Duodenal mucosa (tissue), 2 donors: ENCODE data around the gene IFI27L1.
A peak's percentile ranks its signal among the peaks of the same experiment; 100 is the strongest.

ENCODE experiments used
- H3K27ac ChIP-seq: one replicate; pipeline ENCODE4 v1.7.0; 2013; ENCODE audit warnings: low read depth, low read length
- H3K27me3 ChIP-seq, 2 donors: one replicate each; pipeline ENCODE4 v1.7.0; 2013; ENCODE audit warnings: low read length in 2 of 2, control low read depth in 1 of 2; ENCODE audit not compliant: insufficient read depth in 2 of 2, control insufficient read depth in 1 of 2
- H3K36me3 ChIP-seq, 2 donors: one replicate each; pipeline ENCODE4 v1.7.0; 2013; ENCODE audit warnings: low read length in 2 of 2, control low read depth in 1 of 2; ENCODE audit not compliant: insufficient read depth in 2 of 2, control insufficient read depth in 1 of 2
- H3K4me1 ChIP-seq, 2 donors: one replicate each; pipeline ENCODE4 v1.7.0; 2013; ENCODE audit warnings: low read length in 2 of 2, control low read depth in 1 of 2; ENCODE audit not compliant: insufficient read depth in 2 of 2, control insufficient read depth in 1 of 2
- H3K4me3 ChIP-seq, 2 donors: one replicate each; pipeline ENCODE4 v1.7.0; 2013; ENCODE audit warnings: low read length in 2 of 2, low read depth in 1 of 2
- H3K9ac ChIP-seq, 2 donors: one replicate each; pipeline ENCODE4 v1.7.0; 2013; ENCODE audit warnings: low read length in 2 of 2, low read depth in 1 of 2
- H3K9me3 ChIP-seq, 2 donors: one replicate each; pipeline ENCODE4 v1.7.0; 2013; ENCODE audit warnings: low read length in 2 of 2, control low read depth in 1 of 2; ENCODE audit not compliant: control insufficient read depth in 1 of 2

The IFI27L1 gene

DNA sequence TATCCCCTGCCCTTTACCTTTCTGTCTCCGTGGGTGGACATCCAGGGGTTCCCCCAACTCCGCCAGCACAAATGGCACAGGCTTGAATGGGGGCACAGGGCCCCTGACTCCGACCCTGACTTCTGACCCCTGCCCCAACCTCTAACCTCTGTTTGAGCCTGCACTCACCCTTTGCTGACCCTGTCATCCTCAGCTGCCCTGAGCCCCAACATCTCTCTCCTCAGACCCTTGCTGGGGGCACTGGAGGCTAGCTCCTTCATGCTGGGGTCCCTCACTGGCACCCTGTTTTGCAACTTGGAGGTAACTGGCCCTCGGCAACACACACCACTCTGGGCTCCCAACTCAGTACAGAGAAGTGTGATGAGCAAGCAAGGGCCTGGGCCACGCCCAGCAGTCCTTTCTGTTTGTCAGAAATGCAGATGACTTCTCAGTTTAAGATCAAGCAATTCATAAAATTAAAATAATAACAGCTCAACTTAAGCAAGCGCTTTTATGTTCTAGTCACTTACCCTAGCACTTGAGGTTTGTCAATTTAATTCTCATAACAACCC lies 31.5 kb downstream of the IFI27L1 start:
- Histone ChIP-seq H3K36me3 (no peaks in the 10 kb centered on the region), H3K27ac (no peak overlapping the region), H3K4me3 (peak overlapping the region in 1 of 2 donors; percentile 66)

DNA sequence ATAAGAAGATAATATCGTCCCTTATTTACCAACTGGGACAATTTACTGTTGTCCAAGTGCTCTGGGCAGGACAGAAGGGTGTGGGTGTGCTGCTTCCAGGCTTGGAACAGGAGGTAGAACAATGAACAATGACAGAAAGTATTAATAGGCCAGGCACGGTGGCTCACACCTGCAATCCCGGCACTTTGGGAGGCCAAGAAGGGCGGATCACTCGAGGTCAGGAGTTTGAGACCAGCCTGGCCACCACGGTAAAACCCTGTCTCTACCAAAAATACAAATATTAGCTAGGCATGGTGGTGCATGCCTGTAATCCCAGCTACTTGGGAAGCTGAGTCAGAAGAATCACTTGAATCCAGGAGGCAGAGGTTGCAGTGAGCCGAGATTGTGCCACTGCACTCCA lies 32.0 kb downstream of the IFI27L1 start:
- Histone ChIP-seq H3K4me1 (peaks cover 37% of the 10 kb centered on the region in 2 donors), H3K4me3 (no peak overlapping the region)

More for the DNA sequence above, 31.5 kb downstream of the IFI27L1 start:
- Histone ChIP-seq H3K4me1 (peaks cover 37% of the 10 kb centered on the region in 2 donors), H3K9ac (no peak overlapping the region), H3K27me3 (no peaks in the 10 kb centered on the region), H3K9me3 (no peaks in the 10 kb centered on the region)

DNA sequence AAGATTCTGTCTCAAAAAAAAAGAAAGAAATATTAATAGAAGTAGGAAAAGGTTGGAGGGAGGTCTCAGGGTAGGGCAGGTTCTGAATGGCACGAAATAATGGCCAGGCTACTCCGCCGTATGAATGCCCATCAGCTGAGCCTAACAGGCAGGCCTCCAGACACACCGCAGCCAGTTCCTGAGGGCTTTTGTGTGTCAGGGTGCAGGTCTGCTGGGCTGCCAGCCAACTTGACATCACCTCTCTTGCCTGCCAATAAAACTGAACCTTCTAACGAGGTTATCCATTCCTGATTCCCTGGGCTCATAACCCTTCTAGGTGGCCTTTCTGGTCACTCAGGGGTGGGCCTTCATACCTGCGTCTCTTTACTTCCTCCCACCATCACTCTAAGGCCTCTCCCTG lies 32.4 kb downstream of the IFI27L1 start:
- Histone ChIP-seq H3K27me3 (no peaks in the 10 kb centered on the region), H3K9me3 (no peaks in the 10 kb centered on the region), H3K36me3 (no peaks in the 10 kb centered on the region), H3K4me3 (no peak overlapping the region), H3K9ac (no peak overlapping the region), H3K4me1 (peaks cover 37% of the 10 kb centered on the region in 2 donors), H3K27ac (no peak overlapping the region)

More for the DNA sequence above, 32.0 kb downstream of the IFI27L1 start:
- Histone ChIP-seq H3K9ac (no peak overlapping the region), H3K27ac (no peak overlapping the region), H3K9me3 (no peaks in the 10 kb centered on the region), H3K36me3 (no peaks in the 10 kb centered on the region), H3K27me3 (no peaks in the 10 kb centered on the region)

DNA sequence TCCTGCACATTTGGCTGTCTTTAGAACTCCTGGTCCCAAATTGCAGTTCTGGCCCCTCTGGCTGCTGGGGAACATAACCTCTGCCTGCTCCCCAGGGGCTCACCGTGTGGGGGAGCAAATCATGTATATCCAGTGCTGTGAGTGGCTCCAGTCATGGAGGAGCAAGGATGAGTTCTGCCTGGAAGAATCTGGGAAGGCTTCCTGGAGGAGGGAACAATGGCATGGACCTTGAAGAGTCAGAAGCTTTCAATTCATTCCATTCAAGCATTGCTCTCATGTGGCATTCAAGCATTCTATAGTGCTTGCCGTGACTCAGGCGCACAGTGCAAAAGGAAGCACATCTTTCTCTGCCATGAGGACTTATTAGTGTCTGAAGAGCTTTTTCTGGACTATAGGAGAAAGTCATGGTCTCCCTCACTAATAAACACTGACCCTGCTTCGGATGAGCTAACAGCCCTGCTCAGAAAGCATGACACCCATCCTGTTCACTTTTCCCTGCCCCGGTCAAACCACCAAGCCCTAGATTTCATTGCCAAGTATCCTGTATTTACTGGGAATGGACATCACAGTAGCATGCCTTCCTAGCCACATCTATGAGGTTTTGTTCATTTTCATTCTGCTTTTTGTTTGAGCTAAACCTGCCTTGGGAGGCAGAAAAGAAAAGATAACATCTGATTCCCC lies 32.9 kb downstream of the IFI27L1 start:
- H3K27ac ChIP-seq, result no peak overlapping the region
- H3K9ac ChIP-seq, result no peak overlapping the region
- peaks cover 37% of the 10 kb centered on the region in 2 donors for H3K4me1 ChIP-seq
- no peaks in the 10 kb centered on the region for H3K27me3 ChIP-seq
- no peaks in the 10 kb centered on the region for H3K9me3 ChIP-seq
- H3K36me3 ChIP-seq, result no peaks in the 10 kb centered on the region
- H3K4me3 ChIP-seq, result no peak overlapping the region

DNA sequence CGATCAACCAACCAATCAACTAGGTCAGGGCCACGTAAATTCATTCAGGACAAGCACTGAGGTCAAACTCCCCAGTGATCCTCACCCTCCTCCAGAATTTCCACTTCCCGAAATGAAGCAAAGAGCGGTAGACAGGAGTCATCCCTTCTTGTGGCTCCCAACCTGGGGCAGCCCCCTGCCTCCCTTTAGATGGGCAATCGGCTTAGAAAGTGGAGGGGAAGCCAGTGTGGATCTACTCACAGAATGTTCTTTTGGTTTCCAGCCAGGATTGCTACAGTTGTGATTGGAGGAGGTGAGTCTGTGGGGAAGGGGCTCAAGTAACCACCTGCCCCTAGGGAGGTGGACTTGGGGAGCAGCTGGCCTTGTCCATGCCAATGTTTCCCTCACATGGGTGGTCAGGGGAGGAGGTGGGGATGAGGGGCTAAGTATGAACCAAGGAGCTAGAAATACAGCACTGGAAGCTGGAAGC lies 33.5 kb downstream of the IFI27L1 start:
- Histone ChIP-seq H3K4me3 (no peak overlapping the region), H3K36me3 (no peaks in the 10 kb centered on the region), H3K27ac (no peak overlapping the region), H3K27me3 (no peaks in the 10 kb centered on the region), H3K4me1 (peaks cover 37% of the 10 kb centered on the region in 2 donors), H3K9ac (no peak overlapping the region), H3K9me3 (peaks cover 4% of the 10 kb centered on the region in 2 donors)

DNA sequence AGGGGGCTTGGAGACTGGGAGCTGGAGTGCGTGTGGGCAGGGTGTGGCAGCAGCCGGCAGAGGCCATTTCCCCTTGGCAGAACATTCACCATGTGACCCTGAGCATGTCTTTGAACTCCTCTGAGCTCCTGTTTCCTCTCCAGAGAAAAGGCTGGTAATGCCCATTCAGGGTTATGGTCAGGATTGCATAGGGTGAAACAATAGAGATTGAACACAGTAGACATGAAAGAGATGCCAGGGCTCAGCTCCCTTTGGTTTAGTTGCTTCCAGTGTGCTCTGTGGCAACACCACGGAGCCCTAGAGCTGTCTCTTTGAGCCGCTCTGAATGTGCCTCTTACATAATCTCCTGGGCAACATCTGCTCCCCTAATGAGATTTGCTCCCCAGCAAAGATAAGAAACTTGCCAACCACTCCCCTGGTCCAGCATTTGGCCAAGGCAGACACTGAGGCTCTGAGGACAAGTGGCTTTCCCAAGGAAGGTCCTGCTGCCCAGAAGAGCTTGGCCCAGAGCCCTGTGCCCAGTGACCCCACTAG lies 34.0 kb downstream of the IFI27L1 start:
- no peak overlapping the region for H3K4me3 ChIP-seq
- no peak overlapping the region for H3K27ac ChIP-seq

DNA sequence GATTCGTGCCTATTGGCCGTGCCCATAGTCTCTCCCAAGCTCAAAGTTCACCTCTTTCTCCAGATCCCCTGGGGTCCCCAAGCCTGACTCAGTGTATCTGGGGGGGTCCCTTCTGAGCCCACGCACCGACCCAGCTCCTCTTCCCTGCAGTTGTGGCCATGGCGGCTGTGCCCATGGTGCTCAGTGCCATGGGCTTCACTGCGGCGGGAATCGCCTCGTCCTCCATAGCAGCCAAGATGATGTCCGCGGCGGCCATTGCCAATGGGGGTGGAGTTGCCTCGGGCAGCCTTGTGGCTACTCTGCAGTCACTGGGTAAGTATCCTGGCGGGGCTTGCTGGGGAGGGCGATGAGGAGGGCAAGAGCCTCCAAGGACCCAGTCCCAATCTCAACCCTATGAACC lies 34.5 kb downstream of the IFI27L1 start:
- H3K4me3 ChIP-seq, result no peak overlapping the region
- H3K36me3 ChIP-seq, result no peaks in the 10 kb centered on the region
- H3K9ac ChIP-seq, result no peak overlapping the region
- H3K4me1 ChIP-seq, result peaks cover 29% of the 10 kb centered on the region in 2 donors
- no peaks in the 10 kb centered on the region for H3K27me3 ChIP-seq
- peaks cover 8% of the 10 kb centered on the region in 2 donors for H3K9me3 ChIP-seq
- no peak overlapping the region for H3K27ac ChIP-seq

More for the DNA sequence above, 34.0 kb downstream of the IFI27L1 start:
- Histone ChIP-seq H3K9me3 (peaks cover 6 to 8% of the 10 kb centered on the region in 2 donors), H3K36me3 (no peaks in the 10 kb centered on the region), H3K27me3 (no peaks in the 10 kb centered on the region), H3K9ac (no peak overlapping the region), H3K4me1 (peaks cover 32 to 33% of the 10 kb centered on the region in 2 donors)

DNA sequence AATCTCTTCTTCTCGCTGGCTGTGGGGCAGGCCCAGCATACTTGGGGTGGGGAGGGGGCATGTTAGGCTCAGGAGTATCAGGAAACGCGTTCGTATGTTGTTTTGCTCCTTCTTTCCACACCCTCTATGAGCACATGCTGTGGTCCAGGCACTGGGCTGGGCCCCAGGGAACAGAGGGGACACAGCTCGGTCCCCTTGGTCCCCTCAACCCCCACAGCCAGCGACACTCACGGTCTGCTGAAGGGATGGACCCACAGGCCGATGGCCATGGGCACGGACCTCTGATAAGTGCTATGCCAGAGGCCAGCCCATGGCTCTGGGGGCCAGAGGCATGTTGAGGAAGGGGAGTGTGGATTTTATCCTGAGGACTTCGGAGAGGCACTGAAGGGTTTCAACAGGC lies 35.6 kb downstream of the IFI27L1 start:
- Histone ChIP-seq H3K4me3 (no peak overlapping the region), H3K9ac (no peak overlapping the region), H3K27ac (no peak overlapping the region), H3K4me1 (peaks cover 22 to 26% of the 10 kb centered on the region in 2 donors), H3K9me3 (peaks cover 8% of the 10 kb centered on the region in 2 donors), H3K27me3 (no peaks in the 10 kb centered on the region), H3K36me3 (no peaks in the 10 kb centered on the region)

DNA sequence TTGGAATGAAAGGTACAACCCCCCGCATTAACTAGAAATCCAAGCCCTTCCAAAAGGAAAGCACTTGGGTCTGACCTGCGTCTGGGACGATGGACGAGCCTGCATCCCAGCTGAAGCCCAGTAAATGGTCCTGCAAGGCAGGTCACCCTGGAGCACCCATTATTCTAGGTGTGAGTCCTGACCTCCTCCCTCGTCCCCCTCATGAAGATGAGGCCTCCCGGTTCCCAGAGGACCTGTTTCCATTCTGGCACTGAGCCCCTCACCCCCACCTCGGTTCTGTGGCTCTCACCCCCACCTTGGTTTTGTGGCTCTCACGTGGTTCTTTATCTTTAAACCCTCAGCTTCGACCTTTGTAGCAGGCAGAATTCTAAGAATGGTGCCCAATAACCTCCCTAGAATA lies 36.7 kb downstream of the IFI27L1 start:
- Histone ChIP-seq H3K4me3 (no peak overlapping the region), H3K27ac (no peak overlapping the region), H3K4me1 (peaks cover 17 to 19% of the 10 kb centered on the region in 2 donors), H3K9ac (no peak overlapping the region), H3K9me3 (peaks cover 8% of the 10 kb centered on the region in 2 donors), H3K27me3 (no peaks in the 10 kb centered on the region), H3K36me3 (no peaks in the 10 kb centered on the region)

DNA sequence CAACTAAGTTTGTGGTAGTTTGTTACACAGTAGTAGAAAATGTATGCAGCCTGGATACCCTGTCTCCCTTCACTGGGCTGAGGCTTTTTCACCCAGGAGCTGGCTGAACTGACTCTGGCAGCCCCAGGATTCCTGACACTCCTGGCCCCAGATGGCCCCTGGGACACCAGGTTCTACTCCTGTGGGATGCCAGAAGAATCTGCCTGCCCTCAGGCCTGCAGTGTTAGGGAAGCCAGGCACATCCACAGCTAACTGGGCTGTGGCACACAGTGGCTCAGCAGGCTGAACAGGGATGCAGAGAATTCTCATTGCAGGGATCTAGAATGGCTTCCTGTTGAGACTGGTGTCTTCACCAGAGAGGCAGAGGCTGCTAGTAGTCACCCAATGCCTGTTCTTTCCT lies 38.0 kb downstream of the IFI27L1 start:
- Histone ChIP-seq H3K9ac (no peak overlapping the region), H3K36me3 (no peaks in the 10 kb centered on the region), H3K9me3 (peaks cover 8% of the 10 kb centered on the region in 2 donors), H3K27me3 (no peaks in the 10 kb centered on the region), H3K4me3 (no peak overlapping the region), H3K4me1 (peaks cover 12 to 16% of the 10 kb centered on the region in 2 donors), H3K27ac (no peak overlapping the region)
